OCI-LY1 (cell line): ENCODE measurements around the gene ERCC2.
"Not testable (repeated sequence)": the region's sequence is repeated elsewhere in the genome, so short reads cannot be mapped to it uniquely, and the experiment has no call there.

Experiments used
- CTCF ChIP-seq: fragments of 200-600 bp; sonication (generic), shearing (Covaris generic); IDR thresholded peaks from 2 replicates; pipeline ENCODE4 v1.5.1; 2017; ENCODE audit warnings: mild to moderate bottlenecking, antibody characterized with exemption, low read length, moderate library complexity, mixed read lengths
- EZH2 ChIP-seq: fragments of 200-600 bp; sonication (generic), shearing (Covaris generic); IDR thresholded peaks from 2 replicates; pipeline ENCODE4 v1.8.0; 2017; ENCODE audit warnings: borderline replicate concordance, mixed run types, mild to moderate bottlenecking, antibody characterized with exemption, low read length, moderate library complexity, mixed read lengths

- TF ChIP-seq CTCF, EZH2: not testable (repeated sequence)
Observed at GRCh38 chr19:45334881-45335280, 35.5 kb downstream of the ERCC2 start.
